ENCODE data around the gene RPL18A. TPM values are rescaled to one million over a fixed set of nuclear protein-coding genes. Genes with fewer than 3 reads are reported as not detected.

RPL18A gene
- total RNA-seq, 1 experiment from 2014 or later, result 2,837 TPM

DNA sequence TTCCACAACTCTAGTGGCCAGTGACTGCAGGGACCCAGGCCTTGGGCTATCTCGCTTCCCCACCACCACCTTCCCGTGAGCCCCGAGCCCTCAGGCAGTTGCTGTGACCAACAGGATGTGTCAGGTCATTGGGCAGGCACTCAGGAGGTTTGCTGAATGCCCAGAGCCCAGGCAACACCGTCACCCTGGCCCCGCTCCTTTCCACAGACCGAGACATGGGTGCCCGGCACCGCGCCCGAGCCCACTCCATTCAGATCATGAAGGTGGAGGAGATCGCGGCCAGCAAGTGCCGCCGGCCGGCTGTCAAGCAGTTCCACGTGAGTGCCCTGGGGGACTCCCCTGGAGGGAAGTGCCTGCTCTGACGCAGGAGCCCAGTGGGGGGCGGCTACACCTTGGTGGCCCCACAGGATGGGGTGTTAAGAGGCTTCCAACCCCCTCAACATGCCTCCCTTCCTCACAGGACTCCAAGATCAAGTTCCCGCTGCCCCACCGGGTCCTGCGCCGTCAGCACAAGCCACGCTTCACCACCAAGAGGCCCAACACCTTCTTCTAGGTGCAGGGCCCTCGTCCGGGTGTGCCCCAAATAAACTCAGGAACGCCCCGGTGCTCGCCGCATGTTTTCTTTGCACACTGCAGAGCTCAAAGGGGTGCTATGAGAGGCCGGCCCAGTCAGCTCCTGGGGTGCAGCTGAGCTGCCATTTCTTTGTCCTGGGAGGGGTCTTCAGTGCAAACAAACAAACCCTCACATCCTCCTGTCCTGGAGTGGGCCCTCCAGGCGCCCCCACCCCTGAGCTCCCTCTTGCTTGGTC is 3.2 kb downstream of the RPL18A start:
- H2BK15ac ChIP-seq (ENCODE audit: low read depth, low read length), result no peak overlapping the region
- H3K9me3 ChIP-seq (ENCODE audit: control insufficient read depth, low read depth, low read length), result no peaks in the 10 kb centered on the region
- no peak overlapping the region for H3T11ph ChIP-seq (ENCODE audit: low read length)
- no peak overlapping the region for H2AFZ ChIP-seq (ENCODE audit: low read length)
- H3K14ac ChIP-seq (ENCODE audit: insufficient read depth, low read length), result no peak overlapping the region
- peak overlapping the region; percentile 56 to 99; a peak in 4 of 5 replicates for H3K4me3 Mint-ChIP-seq
- peaks cover 16% of the 10 kb centered on the region; the same call in 1 of the 2 replicates for H3K79me2 ChIP-seq (ENCODE audit: insufficient read depth, low read length)
- no peak overlapping the region for H4K91ac ChIP-seq (ENCODE audit: insufficient read length, low read depth, low read length)
- TF ChIP-seq, protein P1, sequence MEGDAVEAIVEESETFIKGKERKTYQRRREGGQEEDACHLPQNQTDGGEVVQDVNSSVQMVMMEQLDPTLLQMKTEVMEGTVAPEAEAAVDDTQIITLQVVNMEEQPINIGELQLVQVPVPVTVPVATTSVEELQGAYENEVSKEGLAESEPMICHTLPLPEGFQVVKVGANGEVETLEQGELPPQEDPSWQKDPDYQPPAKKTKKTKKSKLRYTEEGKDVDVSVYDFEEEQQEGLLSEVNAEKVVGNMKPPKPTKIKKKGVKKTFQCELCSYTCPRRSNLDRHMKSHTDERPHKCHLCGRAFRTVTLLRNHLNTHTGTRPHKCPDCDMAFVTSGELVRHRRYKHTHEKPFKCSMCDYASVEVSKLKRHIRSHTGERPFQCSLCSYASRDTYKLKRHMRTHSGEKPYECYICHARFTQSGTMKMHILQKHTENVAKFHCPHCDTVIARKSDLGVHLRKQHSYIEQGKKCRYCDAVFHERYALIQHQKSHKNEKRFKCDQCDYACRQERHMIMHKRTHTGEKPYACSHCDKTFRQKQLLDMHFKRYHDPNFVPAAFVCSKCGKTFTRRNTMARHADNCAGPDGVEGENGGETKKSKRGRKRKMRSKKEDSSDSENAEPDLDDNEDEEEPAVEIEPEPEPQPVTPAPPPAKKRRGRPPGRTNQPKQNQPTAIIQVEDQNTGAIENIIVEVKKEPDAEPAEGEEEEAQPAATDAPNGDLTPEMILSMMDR (conservative IDR thresholded peaks at IDR 0.05), result no peak
- no peaks in the 10 kb centered on the region for H4K20me1 ChIP-seq (ENCODE audit: control insufficient read depth, insufficient read depth, insufficient read length)
- no peak overlapping the region for H2BK5ac ChIP-seq (ENCODE audit: insufficient read length, low read length)
- peaks cover 4% of the 10 kb centered on the region for H3K23me2 ChIP-seq (ENCODE audit: insufficient read length, low read depth, low read length, poor library complexity, severe bottlenecking)
- H3K4me1 ChIP-seq (ENCODE audit: insufficient read depth, low read length), result no peaks in the 10 kb centered on the region
- peaks cover 13 to 33% of the 10 kb centered on the region in 2 experiments for H3K4me1 Mint-ChIP-seq
- H3K9ac ChIP-seq (ENCODE audit: extremely low read depth, insufficient read length, low read length), result no peak overlapping the region
- no peak overlapping the region for H3K18ac ChIP-seq (ENCODE audit: insufficient read length, low read depth, low read length)
- H3K56ac ChIP-seq (ENCODE audit: insufficient read length, low read depth, low read length), result no peak overlapping the region
- H3K9me3 Mint-ChIP-seq, result peaks cover 0 to 2% of the 10 kb centered on the region in 2 experiments; a peak in 2 of 5 replicates
- H3K23ac ChIP-seq (ENCODE audit: insufficient read length, low read depth, low read length), result no peak overlapping the region
- peaks cover 9% of the 10 kb centered on the region for H3K27me3 Mint-ChIP-seq (ENCODE audit: low read depth)
- H4K8ac ChIP-seq (replicated peaks; ENCODE audit: insufficient read length, low read depth, low read length), result no peak overlapping the region
- H3K79me1 ChIP-seq (ENCODE audit: insufficient read depth, low read depth, low read length, poor library complexity, severe bottlenecking), result peaks cover 7% of the 10 kb centered on the region
- no peak overlapping the region for H2AK5ac ChIP-seq (ENCODE audit: insufficient read length, low read length)
- no peak overlapping the region for H4K5ac ChIP-seq (ENCODE audit: insufficient read length, low read depth, low read length)
- H3K4ac ChIP-seq (ENCODE audit: low read depth, low read length), result no peak overlapping the region
- H3K27ac ChIP-seq (ENCODE audit: insufficient read length, low read depth, low read length), result no peak overlapping the region
- no peaks in the 10 kb centered on the region for H3K27me3 ChIP-seq (ENCODE audit: insufficient read depth, low read length)
- H3K36me3 Mint-ChIP-seq (ENCODE audit: insufficient read depth in 1 of 3, low read depth in 3 of 3), result peaks cover 40 to 64% (median 51%) of the 10 kb centered on the region in 3 experiments
- H2BK120ac ChIP-seq (ENCODE audit: low read depth, low read length, poor library complexity, severe bottlenecking), result no peak overlapping the region
- H3K27ac Mint-ChIP-seq, result peak overlapping the region; percentile 79 to 96 (median 94)
- DNase-seq, result no peak
- H3K4me2 ChIP-seq (ENCODE audit: insufficient read depth, insufficient read length, low read length), result no peak overlapping the region
- no CpG with 5 or more reads among the region's 31 CpGs for WGBS (ENCODE audit: extremely low coverage, insufficient read length, low lambda C conversion rate)
- no peak overlapping the region for H2BK20ac ChIP-seq (ENCODE audit: low read depth, low read length, poor library complexity, severe bottlenecking)
- no peak overlapping the region for H2BK12ac ChIP-seq (ENCODE audit: insufficient read length, low read depth, low read length)

Measured in H9 (cell line).